Vagina (tissue), 2 donors: Measurements from ENCODE around the gene TBCC. TPM values are rescaled to one million over a fixed set of nuclear protein-coding genes. Genes with fewer than 3 reads are reported as not detected.

Experiments used
- DNase-seq, 2 donors: peaks; one replicate each; pipeline ENCODE4 v3.0.0-alpha.2; 2017; ENCODE audit errors: extremely low spot score in 2 of 2
- H3K27ac ChIP-seq: fragments of 200-600 bp; sonication (generic); one replicate; pipeline ENCODE4 v1.5.1; 2019
- H3K27me3 ChIP-seq: fragments of 200-600 bp; sonication (generic); one replicate; pipeline ENCODE4 v1.5.1; 2019
- H3K36me3 ChIP-seq, 2 donors: fragments of 200-600 bp; sonication (generic); one replicate each; pipeline ENCODE4 v1.5.1; 2017 to 2019
- H3K4me1 ChIP-seq: fragments of 200-600 bp; sonication (generic); one replicate; pipeline ENCODE4 v1.5.1; 2019
- H3K4me3 ChIP-seq, 2 donors: fragments of 200-600 bp; sonication (generic); 1 replicate in 1 of 2; 2 replicates in 1 of 2; pipeline ENCODE4 v1.5.1; 2016 to 2019
- H3K9me3 ChIP-seq: fragments of 200-600 bp; sonication (generic); one replicate; pipeline ENCODE4 v1.5.1; 2019
- CTCF ChIP-seq, 3 experiments: fragments of 450-650 bp in 2 of 3; fragments of 200-600 bp in 1 of 3; sonication (generic) in 1 of 3; IDR thresholded peaks; one replicate each; pipeline ENCODE4 v1.5.1; 2017 to 2019; ENCODE audit warnings: antibody characterized with exemption in 3 of 3, mild to moderate bottlenecking in 2 of 3, moderate library complexity in 2 of 3
- POLR2A ChIP-seq, 2 donors: fragments of 450-650 bp; IDR thresholded peaks; one replicate each; pipeline ENCODE4 v1.6.1; 2017; ENCODE audit warnings: antibody characterized with exemption in 2 of 2, mild to moderate bottlenecking in 2 of 2, moderate library complexity in 2 of 2
- POLR2AphosphoS5 ChIP-seq, 2 donors: sonication (generic); formaldehyde crosslinking; IDR thresholded peaks; one replicate each; pipeline ENCODE4 v1.9.0; 2017; ENCODE audit warnings: antibody characterized with exemption in 2 of 2, mild to moderate bottlenecking in 2 of 2, low read depth in 1 of 2; ENCODE audit not compliant: insufficient read depth in 1 of 2
- intact Hi-C: fragments of 100-400 bp; cut with DNase I; formaldehyde crosslinking; loops from one replicate; pipeline ENCODE4 v1.15.1; 2023
- total RNA-seq: library from RNA; depleted of rRNA; stranded (reverse); fragments of >200 nt; gene quantifications from one replicate; pipeline ENCODE4 v1.2.3, GENCODE V29; 2016

Gene TBCC
- total RNA-seq, 1 donor from 2014 or later, result 16.7 TPM

GRCh38 chr6:42711930-42712329 is 34.0 kb downstream of the TBCC start:
- Histone ChIP-seq H3K27ac (no peak overlapping the region), H3K4me3 (no peak overlapping the region), H3K27me3 (no peaks in the 10 kb centered on the region), H3K9me3 (no peaks in the 10 kb centered on the region), H3K4me1 (no peaks in the 10 kb centered on the region), H3K36me3 (no peaks in the 10 kb centered on the region)
- DNase-seq, result no peak
- intact Hi-C loops, result no loop called here
- no peak for TF ChIP-seq POLR2AphosphoS5 (IDR thresholded peaks at IDR 0.05; ENCODE audit: insufficient read depth in 1 of 2, low read depth in 1 of 2)

GRCh38 chr6:42710316-42710715 is 35.6 kb downstream of the TBCC start:
- no peak for DNase-seq
- Histone ChIP-seq H3K4me1 (no peaks in the 10 kb centered on the region), H3K27ac (no peak overlapping the region), H3K27me3 (no peaks in the 10 kb centered on the region), H3K36me3 (no peaks in the 10 kb centered on the region), H3K4me3 (no peak overlapping the region), H3K9me3 (no peaks in the 10 kb centered on the region)
- TF ChIP-seq POLR2AphosphoS5 (IDR thresholded peaks at IDR 0.05; ENCODE audit: insufficient read depth in 1 of 2, low read depth in 1 of 2) (no peak), POLR2A (IDR thresholded peaks at IDR 0.05) (no peak), CTCF (IDR thresholded peaks at IDR 0.05) (no peak)
- intact Hi-C loops, result no loop called here

GRCh38 chr6:42709871-42710270 is 36.0 kb downstream of the TBCC start:
- Histone ChIP-seq H3K9me3 (no peaks in the 10 kb centered on the region), H3K36me3 (no peaks in the 10 kb centered on the region), H3K27ac (no peak overlapping the region), H3K27me3 (no peaks in the 10 kb centered on the region), H3K4me1 (peaks cover 2% of the 10 kb centered on the region), H3K4me3 (no peak overlapping the region)
- no peak for DNase-seq
- intact Hi-C loops, result no loop called here
- TF ChIP-seq POLR2AphosphoS5 (IDR thresholded peaks at IDR 0.05; ENCODE audit: insufficient read depth in 1 of 2, low read depth in 1 of 2) (no peak), POLR2A (IDR thresholded peaks at IDR 0.05) (no peak), CTCF (IDR thresholded peaks at IDR 0.05) (no peak)

- intact Hi-C loops, result no loop called here
- H3K27me3 ChIP-seq, result no peaks in the 10 kb centered on the region
- TF ChIP-seq POLR2AphosphoS5 (IDR thresholded peaks at IDR 0.05; ENCODE audit: insufficient read depth in 1 of 2, low read depth in 1 of 2) (no peak), POLR2A (IDR thresholded peaks at IDR 0.05) (no peak), CTCF (IDR thresholded peaks at IDR 0.05) (no peak)
- H3K4me3 ChIP-seq, result no peak overlapping the region
- H3K36me3 ChIP-seq, result no peaks in the 10 kb centered on the region
- no peaks in the 10 kb centered on the region for H3K9me3 ChIP-seq
- H3K4me1 ChIP-seq, result peaks cover 17% of the 10 kb centered on the region
- DNase-seq, result no peak
- no peak overlapping the region for H3K27ac ChIP-seq
These were observed 37.8 kb downstream of the TBCC start for GRCh38 chr6:42708096-42708495.

- intact Hi-C loops, result no loop called here
- no peaks in the 10 kb centered on the region for H3K9me3 ChIP-seq
- H3K4me1 ChIP-seq, result peaks cover 17% of the 10 kb centered on the region
- H3K36me3 ChIP-seq, result no peaks in the 10 kb centered on the region
- no peaks in the 10 kb centered on the region for H3K27me3 ChIP-seq
- no peak overlapping the region for H3K27ac ChIP-seq
- no peak overlapping the region for H3K4me3 ChIP-seq
- no peak for TF ChIP-seq POLR2AphosphoS5 (IDR thresholded peaks at IDR 0.05; ENCODE audit: insufficient read depth in 1 of 2, low read depth in 1 of 2)
- no peak for TF ChIP-seq POLR2A (IDR thresholded peaks at IDR 0.05)
- TF ChIP-seq CTCF (IDR thresholded peaks at IDR 0.05), result no peak
- no peak for DNase-seq
These were observed 38.3 kb downstream of the TBCC start for GRCh38 chr6:42707595-42707994.
